BLaER1 treated with 17β-estradiol and CSF1 and Interleukin-3, amounts not matched to agents 10 nM and 100 nM (cell line): ENCODE results near the gene ALDH1L1.
"Not testable (repeated sequence)": the region's sequence is repeated elsewhere in the genome, so short reads cannot be mapped to it uniquely, and the experiment has no call there.

Experiments used
- H3K27ac ChIP-seq, 11 experiments: shearing (Covaris generic); formaldehyde crosslinking; 2 replicates each; pipeline ENCODE4 v1.8.1; 2022
- H3K27me3 ChIP-seq, 11 experiments: shearing (Covaris generic); formaldehyde crosslinking; 2 replicates each; pipeline ENCODE4 v1.8.1; 2022
- H3K36me3 ChIP-seq, 11 experiments: shearing (Covaris generic); formaldehyde crosslinking; 2 replicates each; pipeline ENCODE4 v1.8.1; 2022
- H3K4me1 ChIP-seq, 10 experiments: shearing (Covaris generic); formaldehyde crosslinking; 2 replicates each; pipeline ENCODE4 v1.8.1; 2022
- H3K4me2 ChIP-seq, 11 experiments: shearing (Covaris generic); formaldehyde crosslinking; 2 replicates each; pipeline ENCODE4 v1.8.1; 2022
- H3K4me3 ChIP-seq, 10 experiments: shearing (Covaris generic); formaldehyde crosslinking; 2 replicates each; pipeline ENCODE4 v1.8.1; 2022
- H3K9ac ChIP-seq, 11 experiments: shearing (Covaris generic); formaldehyde crosslinking; 2 replicates each; pipeline ENCODE4 v1.8.1; 2022
- H3K9me3 ChIP-seq, 11 experiments: shearing (Covaris generic); formaldehyde crosslinking; replicated peaks in 1 of 11; 2 replicates each; pipeline ENCODE4 v1.8.1; 2022
- H4K20me1 ChIP-seq, 11 experiments: shearing (Covaris generic); formaldehyde crosslinking; 2 replicates each; pipeline ENCODE4 v1.8.1; 2022
- Cebpa-rat ChIP-seq, 11 experiments: shearing (Covaris generic); IDR thresholded peaks; 2 replicates each; pipeline ENCODE4 v1.8.1; 2022

Gene ALDH1L1

GRCh38 chr3:126101521-126101982 lies 78.8 kb downstream of the ALDH1L1 start:
- Histone ChIP-seq H4K20me1 (no peaks in the 10 kb centered on the region), H3K9me3 (peaks cover 21 to 28% (median 24%) of the 10 kb centered on the region in 11 experiments), H3K27me3 (no peaks in the 10 kb centered on the region), H3K4me1 (no peaks in the 10 kb centered on the region), H3K36me3 (no peaks in the 10 kb centered on the region), H3K4me3 (no peak overlapping the region), H3K9ac (no peak overlapping the region), H3K27ac (no peak overlapping the region), H3K4me2 (no peak overlapping the region)
- no peak for TF ChIP-seq Cebpa-rat (IDR thresholded peaks at IDR 0.05)

GRCh38 chr3:126100634-126101301 lies 79.6 kb downstream of the ALDH1L1 start:
- no peak overlapping the region for H3K4me2 ChIP-seq
- H3K27me3 ChIP-seq = no peaks in the 10 kb centered on the region
- H3K4me3 ChIP-seq = no peak overlapping the region
- no peak for TF ChIP-seq Cebpa-rat (IDR thresholded peaks at IDR 0.05)
- H4K20me1 ChIP-seq = no peaks in the 10 kb centered on the region
- H3K9ac ChIP-seq = no peak overlapping the region
- no peaks in the 10 kb centered on the region for H3K4me1 ChIP-seq
- H3K36me3 ChIP-seq = no peaks in the 10 kb centered on the region
- H3K27ac ChIP-seq = no peak overlapping the region
- peaks cover 29 to 36% (median 32%) of the 10 kb centered on the region in 11 experiments for H3K9me3 ChIP-seq

- no peaks in the 10 kb centered on the region for H3K27me3 ChIP-seq
- no peaks in the 10 kb centered on the region for H3K36me3 ChIP-seq
- H3K9ac ChIP-seq = no peak overlapping the region
- no peak overlapping the region for H3K27ac ChIP-seq
- no peak overlapping the region for H3K4me2 ChIP-seq
- no peaks in the 10 kb centered on the region for H3K4me1 ChIP-seq
- H3K9me3 ChIP-seq = peaks cover 34 to 41% (median 37%) of the 10 kb centered on the region in 11 experiments
- no peaks in the 10 kb centered on the region for H4K20me1 ChIP-seq
- H3K4me3 ChIP-seq = no peak overlapping the region
- TF ChIP-seq Cebpa-rat (IDR thresholded peaks at IDR 0.05) = no peak
Observed at GRCh38 chr3:126100269-126100633, 80.1 kb downstream of the ALDH1L1 start.

DNA sequence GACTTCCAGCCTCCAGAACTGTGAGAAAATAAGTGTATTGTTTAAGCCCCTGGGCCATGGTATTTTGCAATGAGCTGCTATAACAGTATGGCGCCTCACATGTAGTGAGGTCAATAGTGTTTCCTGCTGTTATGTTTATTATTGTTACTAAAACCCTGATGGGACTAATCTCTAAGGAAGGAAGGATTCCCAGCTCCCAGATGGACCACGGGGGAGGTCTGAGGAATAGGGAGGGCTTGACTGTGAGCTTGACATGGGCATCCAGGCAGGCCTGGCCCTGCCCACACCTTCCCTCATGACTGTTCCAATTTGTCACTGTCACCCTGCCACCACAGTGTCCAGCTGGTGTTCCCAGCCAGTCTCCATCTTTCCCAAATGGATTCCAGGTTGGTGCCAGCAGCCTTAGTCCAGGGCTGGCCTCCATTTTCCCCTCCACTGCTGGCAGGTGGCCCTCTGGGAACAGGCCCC lies 82.0 kb downstream of the ALDH1L1 start:
- no peaks in the 10 kb centered on the region for H3K4me1 ChIP-seq
- H3K27me3 ChIP-seq = no peaks in the 10 kb centered on the region
- no peak overlapping the region for H3K9ac ChIP-seq
- no peaks in the 10 kb centered on the region for H3K36me3 ChIP-seq
- H3K4me2 ChIP-seq = no peak overlapping the region
- H3K9me3 ChIP-seq = peaks cover 44 to 56% (median 51%) of the 10 kb centered on the region in 11 experiments
- no peaks in the 10 kb centered on the region for H4K20me1 ChIP-seq
- H3K4me3 ChIP-seq = no peak overlapping the region
- no peak for TF ChIP-seq Cebpa-rat (IDR thresholded peaks at IDR 0.05)
- no peak overlapping the region for H3K27ac ChIP-seq

DNA sequence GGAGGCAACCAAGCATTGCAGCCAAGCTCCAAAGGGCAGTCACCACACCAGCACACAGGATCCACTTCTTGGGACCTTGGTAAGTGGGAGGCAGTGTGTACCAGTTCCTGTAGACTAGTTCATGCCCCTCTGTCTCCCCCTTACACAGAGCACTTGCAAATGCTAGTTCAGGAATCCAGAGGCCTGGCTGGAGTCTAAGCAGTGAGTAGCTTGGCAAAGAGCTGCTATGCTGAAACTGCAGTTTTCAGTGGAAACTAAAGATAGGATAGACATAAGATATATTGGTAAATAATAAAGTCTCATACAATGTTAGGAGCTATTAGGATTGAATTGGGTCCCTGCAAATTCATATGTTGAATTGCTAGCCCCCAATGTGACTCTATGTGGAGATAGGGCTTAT lies 82.6 kb downstream of the ALDH1L1 start:
- Histone ChIP-seq H3K4me3 (no peak overlapping the region), H3K4me2 (no peak overlapping the region), H3K27me3 (no peaks in the 10 kb centered on the region), H3K36me3 (no peaks in the 10 kb centered on the region), H3K9me3 (peaks cover 46 to 62% (median 57%) of the 10 kb centered on the region in 11 experiments), H3K9ac (no peak overlapping the region), H4K20me1 (no peaks in the 10 kb centered on the region), H3K27ac (no peak overlapping the region), H3K4me1 (no peaks in the 10 kb centered on the region)
- no peak for TF ChIP-seq Cebpa-rat (IDR thresholded peaks at IDR 0.05)

DNA sequence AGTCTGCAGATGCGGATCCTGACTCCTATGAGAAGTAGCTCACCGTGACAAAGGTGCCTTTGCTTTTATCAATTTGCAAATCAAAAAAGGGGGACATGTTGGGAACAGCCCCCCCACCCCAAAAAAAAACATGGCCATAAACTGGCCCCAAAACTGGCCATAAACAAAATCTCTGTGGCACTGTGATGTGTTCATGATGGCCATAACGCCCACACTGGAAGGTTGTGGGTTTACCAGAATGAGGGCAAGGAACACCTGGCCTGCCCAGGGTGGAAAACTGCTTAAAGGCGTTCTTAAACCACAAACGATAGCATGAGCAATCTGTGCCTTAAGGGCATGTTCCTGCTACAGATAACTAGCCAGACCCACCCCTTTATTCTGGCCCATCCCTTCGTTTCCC lies 84.1 kb downstream of the ALDH1L1 start:
- H3K27me3 ChIP-seq, H3K4me1 ChIP-seq, H3K4me3 ChIP-seq, H3K36me3 ChIP-seq, H3K27ac ChIP-seq, H3K9ac ChIP-seq, H3K4me2 ChIP-seq, H4K20me1 ChIP-seq: not testable (repeated sequence)
- peaks cover 61 to 78% (median 72%) of the 10 kb centered on the region in 11 experiments for H3K9me3 ChIP-seq

DNA sequence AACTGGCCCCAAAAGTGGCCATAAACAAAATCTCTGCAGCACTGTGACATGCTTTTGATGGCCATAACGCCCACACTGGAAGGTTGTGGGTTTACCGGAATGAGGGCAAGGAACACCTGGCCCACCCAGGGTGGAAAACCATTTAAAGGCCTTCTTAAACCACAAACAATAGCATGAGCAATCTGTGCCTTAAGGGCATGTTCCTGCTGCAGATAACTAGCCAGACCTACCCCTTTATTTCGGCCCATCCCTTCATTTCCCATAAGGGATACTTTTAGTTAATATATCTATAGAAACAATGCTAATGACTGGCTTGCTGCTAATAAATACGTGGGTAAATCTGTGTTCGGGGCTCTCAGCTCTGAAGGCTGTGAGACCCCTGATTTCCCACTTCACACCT lies 88.3 kb downstream of the ALDH1L1 start:
- H3K4me3 ChIP-seq, H3K36me3 ChIP-seq, H3K9ac ChIP-seq, H3K4me1 ChIP-seq, H3K27me3 ChIP-seq, H3K27ac ChIP-seq, H4K20me1 ChIP-seq, H3K4me2 ChIP-seq: not testable (repeated sequence)
- peaks cover 80 to 96% (median 84%) of the 10 kb centered on the region in 11 experiments for H3K9me3 ChIP-seq

- peaks cover 0 to 14% (median 7%) of the 10 kb centered on the region in 10 experiments; a peak in 13 of 20 replicates for H3K4me1 ChIP-seq
- no peaks in the 10 kb centered on the region for H3K36me3 ChIP-seq
- H3K27me3 ChIP-seq = no peaks in the 10 kb centered on the region
- H3K9me3 ChIP-seq = peaks cover 43 to 71% (median 59%) of the 10 kb centered on the region in 11 experiments
- H3K9ac ChIP-seq = no peak overlapping the region
- H3K4me3 ChIP-seq = no peak overlapping the region
- no peak overlapping the region for H3K27ac ChIP-seq
- no peak for TF ChIP-seq Cebpa-rat (IDR thresholded peaks at IDR 0.05)
- no peaks in the 10 kb centered on the region for H4K20me1 ChIP-seq
- H3K4me2 ChIP-seq = no peak overlapping the region
Observed at GRCh38 chr3:126087552-126088175, 92.7 kb downstream of the ALDH1L1 start.

GRCh38 chr3:126085841-126086240 lies 94.5 kb downstream of the ALDH1L1 start:
- no peak for TF ChIP-seq Cebpa-rat (IDR thresholded peaks at IDR 0.05)

More at GRCh38 chr3:126085841-126086240, 94.5 kb downstream of the ALDH1L1 start:
- Histone ChIP-seq H3K36me3 (peaks cover 0 to 4% (median 0%) of the 10 kb centered on the region in 11 experiments; a peak in 1 of 22 replicates), H3K4me3 (no peak overlapping the region), H3K27me3 (no peaks in the 10 kb centered on the region), H3K9ac (no peak overlapping the region), H3K9me3 (peaks cover 27 to 53% (median 41%) of the 10 kb centered on the region in 11 experiments), H4K20me1 (peaks cover 0 to 7% (median 0%) of the 10 kb centered on the region in 11 experiments; a peak in 1 of 22 replicates), H3K4me2 (no peak overlapping the region), H3K27ac (no peak overlapping the region), H3K4me1 (peaks cover 0 to 22% (median 8%) of the 10 kb centered on the region in 10 experiments; a peak in 13 of 20 replicates)
